ENCODE results near the gene MEIS2.

The MEIS2 gene

DNA sequence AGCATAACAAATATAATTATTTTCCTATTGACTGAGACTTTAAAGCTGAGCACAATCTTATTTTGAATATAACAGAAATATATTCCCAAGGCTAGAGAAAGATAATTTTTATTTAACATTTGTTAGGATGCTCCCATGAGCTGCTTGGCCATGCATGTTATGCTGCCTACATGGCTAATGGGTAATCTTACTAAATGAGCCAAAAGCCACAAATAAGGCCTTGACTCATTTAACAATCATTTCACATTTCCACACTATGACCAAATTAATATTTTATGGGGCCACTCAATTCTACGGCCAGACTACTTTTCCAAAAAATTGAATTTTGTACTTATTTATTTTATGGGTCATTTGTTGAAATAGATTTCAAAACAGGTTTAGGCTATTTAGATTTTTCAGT is 141.7 kb downstream of the MEIS2 start:
- DNase-seq: no peak

- DNase-seq: no peak
Observed at GRCh38 chr15:36954486-36954885, 145.9 kb downstream of the MEIS2 start.

GRCh38 chr15:36953346-36953745 is 147.0 kb downstream of the MEIS2 start:
- no peak for DNase-seq

- no peak for DNase-seq
Observed at GRCh38 chr15:36951731-36952247, 148.6 kb downstream of the MEIS2 start.

GRCh38 chr15:36950371-36950770 is 150.0 kb downstream of the MEIS2 start:
- no peak for DNase-seq

- DNase-seq: no peak
Observed at GRCh38 chr15:36948982-36949381, 151.4 kb downstream of the MEIS2 start.

GRCh38 chr15:36947035-36947719 is 153.2 kb downstream of the MEIS2 start:
- DNase-seq: no peak

GRCh38 chr15:36944442-36944841 is 155.9 kb downstream of the MEIS2 start:
- DNase-seq: no peak

DNA sequence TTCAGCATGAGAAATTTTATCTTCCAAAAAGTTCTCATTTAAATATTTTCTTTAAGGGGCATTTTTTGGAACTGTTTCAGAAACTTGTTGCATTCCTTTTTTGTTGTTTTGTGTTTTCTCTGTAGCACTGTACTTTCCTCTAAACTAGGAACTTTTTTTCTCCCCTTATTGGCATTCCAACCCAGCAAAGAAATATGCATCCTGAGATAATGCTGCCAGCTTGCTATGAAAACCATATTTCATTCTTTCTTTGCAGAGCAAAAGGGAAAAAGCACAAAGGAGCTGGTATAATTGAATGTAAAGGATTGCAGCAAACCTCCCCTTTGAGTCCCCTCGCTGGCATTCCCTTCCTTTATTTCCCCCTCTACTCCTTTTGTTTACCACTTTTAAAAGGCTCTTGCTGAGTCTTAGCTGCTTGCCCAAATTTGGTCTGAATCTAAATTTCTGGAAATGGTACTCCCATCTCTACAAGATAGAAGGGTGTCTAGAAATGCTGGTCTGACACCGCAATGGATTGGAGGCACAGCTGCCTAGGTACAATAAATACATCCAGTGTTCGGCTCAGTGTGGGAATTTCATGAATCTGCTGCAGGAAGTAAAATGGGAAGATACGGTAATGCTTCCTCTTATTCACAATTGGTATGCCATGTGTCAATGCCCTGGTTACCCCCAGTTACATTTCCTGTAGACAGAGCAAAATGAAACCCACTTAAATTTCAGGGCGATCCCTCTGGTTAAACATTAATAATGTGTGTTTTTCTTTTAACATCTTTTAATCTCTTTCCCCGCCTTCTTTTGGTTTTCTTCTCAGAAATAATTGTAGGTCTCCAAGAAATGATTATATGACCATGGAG is 156.6 kb downstream of the MEIS2 start:
- DNase-seq: no peak

- DNase-seq: no peak
Observed at GRCh38 chr15:36942248-36942827, 158.0 kb downstream of the MEIS2 start.

- no peak for DNase-seq
Observed at GRCh38 chr15:36941798-36942197, 158.6 kb downstream of the MEIS2 start.

GRCh38 chr15:36940636-36941260 is 159.6 kb downstream of the MEIS2 start:
- no peak for DNase-seq

- no peak for DNase-seq
Observed at GRCh38 chr15:36940219-36940618, 160.1 kb downstream of the MEIS2 start.

DNA sequence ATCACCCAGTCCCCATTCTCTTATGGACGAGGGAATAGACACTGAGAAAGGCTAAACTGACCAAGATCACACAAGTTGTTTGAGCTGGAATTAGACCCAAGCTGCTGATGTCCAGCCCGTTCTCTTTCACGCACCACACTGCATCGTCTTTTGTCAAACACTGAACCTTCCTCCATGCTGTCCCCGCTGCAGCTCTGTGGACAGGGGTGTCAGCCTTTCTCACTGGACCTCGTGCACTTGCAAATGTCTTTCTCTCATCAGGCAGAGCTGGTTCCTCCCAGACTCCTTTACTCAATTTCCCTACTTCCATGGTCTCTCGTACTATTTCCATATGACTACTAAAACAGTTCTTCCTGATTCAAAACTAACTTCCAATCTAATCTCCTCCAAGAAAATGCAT is 161.6 kb downstream of the MEIS2 start:
- DNase-seq: no peak

GRCh38 chr15:36938131-36938530 is 162.2 kb downstream of the MEIS2 start:
- DNase-seq: no peak

GRCh38 chr15:36936613-36937012 is 163.7 kb downstream of the MEIS2 start:
- DNase-seq: no peak

DNA sequence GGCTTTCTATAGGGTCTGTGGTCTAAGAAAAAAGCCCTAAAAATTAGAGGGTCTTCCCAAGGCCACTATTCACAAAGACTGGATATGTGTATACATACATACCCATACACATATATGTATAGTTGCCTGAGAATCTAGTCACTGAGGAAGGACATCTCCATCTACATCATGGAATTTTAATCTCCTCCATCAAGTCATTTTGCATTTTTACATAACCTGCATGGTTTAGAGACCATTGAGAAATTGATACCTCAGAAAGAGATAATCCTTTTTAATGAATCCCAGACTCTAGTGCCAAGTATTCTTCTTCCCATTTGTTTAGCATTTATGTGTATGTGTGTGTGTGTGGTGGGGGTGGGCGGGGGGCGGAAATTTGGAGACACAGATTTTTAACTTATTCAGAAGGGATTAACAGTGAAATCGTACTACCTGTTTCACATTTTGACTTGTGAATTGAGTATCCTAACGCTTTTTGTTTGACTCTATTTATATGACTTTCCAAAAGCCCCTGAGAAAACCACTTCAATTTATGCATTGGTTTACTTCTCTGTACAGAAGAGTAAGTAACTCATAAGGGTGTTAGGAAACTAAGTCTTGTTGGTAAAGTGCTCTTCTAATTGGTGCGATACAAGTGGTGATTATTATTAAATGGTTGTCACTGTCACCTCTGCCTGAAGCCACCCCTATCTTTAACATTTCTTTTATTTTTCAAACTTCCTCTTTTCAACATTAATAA is 166.9 kb downstream of the MEIS2 start:
- no peak for DNase-seq

DNA sequence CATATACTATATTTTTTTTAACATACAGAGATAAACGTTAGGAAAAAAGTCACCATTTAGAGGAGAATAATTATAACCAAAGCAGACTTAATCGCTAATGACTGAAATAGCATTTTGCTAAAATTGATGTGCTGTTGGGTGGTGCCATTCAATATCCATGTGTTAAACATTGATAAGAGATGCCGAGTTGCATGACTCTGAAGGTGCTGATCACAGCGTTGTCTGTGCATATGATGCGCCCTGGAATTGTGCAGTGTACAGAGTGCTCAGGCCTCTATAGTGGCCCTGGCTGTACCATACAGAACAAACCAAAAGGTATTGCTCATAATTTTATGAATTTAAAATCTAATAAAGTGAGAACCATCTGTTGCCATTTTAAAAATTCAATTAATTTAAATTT is 168.3 kb downstream of the MEIS2 start:
- no peak for DNase-seq

- DNase-seq: no peak
Observed at GRCh38 chr15:36931434-36931833, 168.9 kb downstream of the MEIS2 start.

- no peak for DNase-seq
Observed at GRCh38 chr15:36926427-36926825, 173.9 kb downstream of the MEIS2 start.

DNA sequence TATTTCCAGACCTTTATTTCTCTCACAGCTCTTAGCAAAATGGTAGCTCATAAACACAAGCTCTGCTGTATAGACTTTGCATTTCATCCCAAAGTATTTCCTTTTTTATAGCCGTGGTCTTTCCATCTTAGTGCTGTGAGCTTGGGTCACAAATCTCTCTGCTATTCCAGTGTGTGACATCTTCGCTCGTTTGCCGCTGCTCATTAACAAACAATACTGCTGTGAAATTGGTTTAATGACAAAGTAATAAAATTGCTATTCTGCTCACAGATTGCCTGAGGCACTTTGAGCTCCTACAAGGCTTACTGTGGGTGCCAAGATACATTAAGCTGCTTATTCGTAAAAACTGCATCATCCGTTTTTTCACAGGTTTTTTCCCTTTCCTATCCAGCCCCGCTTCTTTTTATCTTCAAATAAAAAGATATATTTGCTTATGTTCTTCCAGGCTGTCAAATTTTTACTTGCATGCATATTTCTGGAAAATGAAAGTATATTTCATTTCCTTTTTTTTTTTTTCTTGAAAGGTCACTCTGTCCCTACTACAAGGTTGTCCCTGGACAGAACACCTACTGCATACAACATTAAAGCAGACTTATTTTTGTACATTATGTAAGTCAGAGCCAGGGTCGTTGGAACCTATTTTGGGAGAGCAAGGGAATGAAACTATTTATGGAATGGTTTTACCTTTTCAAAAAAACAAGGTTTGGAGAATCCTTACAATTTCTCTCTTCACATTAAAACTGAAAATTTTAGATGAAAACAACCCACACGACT is 174.5 kb downstream of the MEIS2 start:
- DNase-seq: no peak

DNA sequence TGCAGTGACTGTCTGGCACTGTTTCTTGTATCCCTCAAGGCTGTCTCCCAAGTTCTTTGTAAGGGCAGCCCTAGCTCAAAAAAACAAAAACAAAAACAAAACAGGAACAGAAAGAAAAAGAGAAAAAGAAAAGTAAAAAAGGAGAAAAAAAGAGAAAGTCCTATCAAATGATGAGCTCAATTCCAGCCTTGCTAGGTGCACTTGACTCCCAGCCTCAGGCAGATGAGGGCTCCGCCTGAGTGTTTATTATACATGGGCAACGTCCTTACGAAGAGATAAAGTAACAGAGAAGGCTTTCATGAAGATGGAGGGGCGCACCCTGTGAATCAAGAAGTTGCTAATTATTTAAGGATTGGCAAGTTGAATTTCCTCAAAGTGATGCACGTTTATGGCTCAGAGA is 175.3 kb downstream of the MEIS2 start:
- DNase-seq: no peak

All from stimulated activated CD4-positive, alpha-beta T cell treated with anti-CD3 and anti-CD28 coated beads, Interleukin-1b, Interleukin-23, amount 100 ng/mL, for 48 hours (primary cell).